Ecto neural progenitor cell (in vitro differentiated cells): Measurements from ENCODE around the gene GGNBP2.
"Not testable (repeated sequence)": the region's sequence is repeated elsewhere in the genome, so short reads cannot be mapped to it uniquely, and the experiment has no call there.

ENCODE experiments used
- DNase-seq: peaks from one replicate; pipeline ENCODE4 v3.0.0-alpha.2; 2018; ENCODE audit warnings: low spot score

GGNBP2 gene

GRCh38 chr17:36544307-36545076 is at the start of gene GGNBP2:
GGNBP2 (plus strand) TSS chr17:36544919; CDS start chr17:36545725, 806 bp downstream.
- peak; percentile 98 for DNase-seq

- DNase-seq = no peak
Observed at GRCh38 chr17:36495076-36495578, 49.6 kb upstream of the GGNBP2 start.

- peak; percentile 73 for DNase-seq
Observed at GRCh38 chr17:36496018-36496789, 48.5 kb upstream of the GGNBP2 start.

GRCh38 chr17:36498155-36498554 is 46.6 kb upstream of the GGNBP2 start:
- no peak for DNase-seq

GRCh38 chr17:36498560-36499300 is 46.0 kb upstream of the GGNBP2 start:
- DNase-seq = no peak

GRCh38 chr17:36500745-36501225 is 43.9 kb upstream of the GGNBP2 start:
- DNase-seq = no peak

- DNase-seq = no peak
Observed at GRCh38 chr17:36501351-36501750, 43.4 kb upstream of the GGNBP2 start.

GRCh38 chr17:36501963-36502362 is 42.8 kb upstream of the GGNBP2 start:
- DNase-seq = no peak

GRCh38 chr17:36503456-36504155 is 41.1 kb upstream of the GGNBP2 start:
- DNase-seq = peak; percentile 40

- no peak for DNase-seq
Observed at GRCh38 chr17:36504156-36504545, 40.6 kb upstream of the GGNBP2 start.

GRCh38 chr17:36505171-36505570 is 39.5 kb upstream of the GGNBP2 start:
- DNase-seq = no peak

GRCh38 chr17:36506249-36506826 is 38.4 kb upstream of the GGNBP2 start:
- DNase-seq = no peak

GRCh38 chr17:36506831-36507230 is 37.9 kb upstream of the GGNBP2 start:
- no peak for DNase-seq

GRCh38 chr17:36507266-36507665 is 37.5 kb upstream of the GGNBP2 start:
- DNase-seq = no peak

GRCh38 chr17:36508439-36508838 is 36.3 kb upstream of the GGNBP2 start:
- not testable (repeated sequence) for DNase-seq

- no peak for DNase-seq
Observed at GRCh38 chr17:36509272-36509985, 35.3 kb upstream of the GGNBP2 start.

- DNase-seq = no peak
Observed at GRCh38 chr17:36510636-36511035, 34.1 kb upstream of the GGNBP2 start.

GRCh38 chr17:36511216-36511615 is 33.5 kb upstream of the GGNBP2 start:
- DNase-seq = no peak

GRCh38 chr17:36512641-36513040 is 32.1 kb upstream of the GGNBP2 start:
- no peak for DNase-seq

- DNase-seq = no peak
Observed at GRCh38 chr17:36514856-36515255, 29.9 kb upstream of the GGNBP2 start.

- no peak for DNase-seq
Observed at GRCh38 chr17:36515837-36516236, 28.9 kb upstream of the GGNBP2 start.
